ENCODE data around the gene POU3F3. TPM values are rescaled to one million over a fixed set of nuclear protein-coding genes. Genes with fewer than 3 reads are reported as not detected.

POU3F3 gene
- polyA plus RNA-seq, 4 donors = 101 to 110 (median 108) TPM

- peak; percentile 28 to 73 (median 51) for DNase-seq (ENCODE audit: low read depth in 4 of 4, low spot score in 3 of 4)
Observed at GRCh38 chr2:104901037-104901881, 47.3 kb downstream of the POU3F3 start.

DNA sequence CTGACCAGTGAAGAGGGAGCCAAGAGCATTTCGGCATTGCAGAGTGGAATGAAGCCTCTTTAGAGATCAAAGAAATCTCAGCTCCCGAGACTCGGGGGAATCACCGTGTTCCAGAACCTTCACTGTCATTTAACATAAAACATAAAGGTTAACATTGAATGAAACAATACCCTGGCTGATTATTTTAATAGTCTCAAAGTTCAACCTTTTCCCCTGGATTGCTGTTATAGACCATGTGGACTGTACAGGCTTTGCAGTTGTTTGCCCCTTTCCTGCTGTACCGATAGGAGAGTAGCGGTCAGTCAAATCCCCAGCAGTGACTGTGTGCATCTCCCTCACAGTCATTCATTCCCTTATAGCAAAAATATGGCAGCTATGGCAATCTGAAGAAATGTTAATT lies 48.4 kb downstream of the POU3F3 start:
- DNase-seq (ENCODE audit: low read depth in 4 of 4, low spot score in 3 of 4) = no peak

Other genes starting within 250 kb of the POU3F3 start
- gene MRPS9, start 184.0 kb downstream of the POU3F3 start, polyA plus RNA-seq (ENCODE audit: insufficient read length in 4 of 4) = 10 to 100 TPM; 52.5 to 62.5 (median 57.8) TPM

All from right renal pelvis (tissue), 4 donors.